IMR-90 (cell line): ENCODE results near the gene CD1D. TPM values are rescaled to one million over a fixed set of nuclear protein-coding genes. Genes with fewer than 3 reads are reported as not detected.

Source experiments
- ATAC-seq: fragments of 200-7000 bp; cut with Tn5 transposase; 2 replicates; pipeline ENCODE4 v1.9.1; 2020; ENCODE audit warnings: low read depth, mild to moderate bottlenecking, moderate library complexity
- BruUV-seq: library from RNA; stranded (reverse); fragments of 400-500 nt; replicated peaks from 2 replicates; lab custom pipeline; 2021; lab: Mats Ljungman, UMichigan
- CTCF ChIA-PET: fragments of 300-600 bp; formaldehyde crosslinking; extraction: SDS; loops from one replicate; lab custom pipeline; 2021; ENCODE audit warnings: antibody characterized with exemption; lab: Yijun Ruan, JAX
- POLR2A ChIA-PET: fragments of 300-600 bp; sonication (Branson Sonifier 250); formaldehyde crosslinking; loops from one replicate; lab custom pipeline; 2022; ENCODE audit warnings: antibody characterized with exemption; ENCODE audit not compliant: unreplicated experiment; lab: Charles Lee
- DNase-seq: peaks from one replicate; pipeline ENCODE4 v3.0.0; 2013
- H2AFZ ChIP-seq: replicated peaks from 2 replicates; pipeline ENCODE3; 2013; ENCODE audit warnings: low read length, mild to moderate bottlenecking; ENCODE audit not compliant: poor library complexity
- H2AK5ac ChIP-seq: 2 replicates; pipeline ENCODE4 v1.6.1; 2013; ENCODE audit warnings: low read depth, low read length, inconsistent platforms
- H2AK9ac ChIP-seq: replicated peaks from 2 replicates; pipeline ENCODE3; 2013; ENCODE audit warnings: mild to moderate bottlenecking, low read depth, low read length, moderate library complexity; ENCODE audit not compliant: poor library complexity
- H2BK120ac ChIP-seq: 2 replicates; pipeline ENCODE4 v1.6.1; 2013; ENCODE audit warnings: low read depth, low read length, inconsistent platforms
- H2BK15ac ChIP-seq: 3 replicates; pipeline ENCODE4 v1.6.1; 2013; ENCODE audit warnings: low read depth, low read length, inconsistent platforms
- H2BK20ac ChIP-seq: 2 replicates; pipeline ENCODE4 v1.6.1; 2013; ENCODE audit warnings: low read depth, mild to moderate bottlenecking, inconsistent platforms, low read length, moderate library complexity
- H2BK5ac ChIP-seq: 2 replicates; pipeline ENCODE4 v1.6.1; 2013; ENCODE audit warnings: mild to moderate bottlenecking, low read depth, low read length, inconsistent platforms; ENCODE audit not compliant: poor library complexity, severe bottlenecking
- H3K14ac ChIP-seq: replicated peaks from 2 replicates; pipeline ENCODE4 v1.6.1; 2013; ENCODE audit warnings: low read depth, low read length, inconsistent platforms
- H3K18ac ChIP-seq: 2 replicates; pipeline ENCODE4 v1.6.1; 2013; ENCODE audit warnings: low read depth, low read length, control low read depth
- H3K23ac ChIP-seq: 2 replicates; pipeline ENCODE4 v1.6.1; 2013; ENCODE audit warnings: low read depth, low read length, inconsistent platforms
- H3K27ac ChIP-seq: 2 replicates; pipeline ENCODE4 v1.5.1; 2013; ENCODE audit warnings: mild to moderate bottlenecking, control low read depth, low read length; ENCODE audit not compliant: insufficient read depth
- H3K27me3 ChIP-seq: 2 replicates; pipeline ENCODE4 v1.6.1; 2013; ENCODE audit warnings: low read length; ENCODE audit not compliant: control insufficient read depth, insufficient read depth
- H3K36me3 ChIP-seq: 2 replicates; pipeline ENCODE4 v1.6.1; 2013; ENCODE audit warnings: low read length, mixed read lengths; ENCODE audit not compliant: control insufficient read depth, insufficient read depth
- H3K4ac ChIP-seq: 2 replicates; pipeline ENCODE4 v1.6.1; 2013; ENCODE audit warnings: low read depth, low read length, inconsistent platforms
- H3K4me1 ChIP-seq: 2 replicates; pipeline ENCODE4 v1.6.1; 2013; ENCODE audit warnings: low read length, mixed read lengths; ENCODE audit not compliant: control insufficient read depth, insufficient read depth
- H3K4me2 ChIP-seq: 2 replicates; pipeline ENCODE4 v1.6.1; 2013; ENCODE audit warnings: low read depth, mild to moderate bottlenecking, control low read depth, low read length, moderate library complexity
- H3K4me3 ChIP-seq: 2 replicates; pipeline ENCODE4 v1.5.1; 2013; ENCODE audit warnings: low read depth, mild to moderate bottlenecking, control low read depth, low read length, moderate library complexity; ENCODE audit not compliant: insufficient read depth
- H3K56ac ChIP-seq: 2 replicates; pipeline ENCODE4 v1.6.1; 2013; ENCODE audit warnings: low read length, inconsistent platforms; ENCODE audit not compliant: insufficient read depth; ENCODE audit errors: extremely low read depth
- H3K79me1 ChIP-seq, 2 experiments: 2 replicates each; pipeline ENCODE4 v1.6.1; 2013; ENCODE audit warnings: low read length in 2 of 2, inconsistent platforms in 1 of 2, low read depth in 1 of 2
- H3K9ac ChIP-seq: 2 replicates; pipeline ENCODE4 v1.6.1; 2013; ENCODE audit warnings: low read depth, low read length, control low read depth
- H3K9me1 ChIP-seq: 2 replicates; pipeline ENCODE4 v1.6.1; 2013; ENCODE audit warnings: low read length, inconsistent platforms; ENCODE audit not compliant: insufficient read depth
- H3K9me3 ChIP-seq: 2 replicates; pipeline ENCODE4 v1.6.1; 2013; ENCODE audit warnings: low read length; ENCODE audit not compliant: control insufficient read depth, insufficient read depth
- H4K20me1 ChIP-seq: 2 replicates; pipeline ENCODE4 v1.6.1; 2013; ENCODE audit warnings: low read length, inconsistent platforms; ENCODE audit not compliant: insufficient read depth
- H4K5ac ChIP-seq: 2 replicates; pipeline ENCODE4 v1.6.1; 2013; ENCODE audit warnings: mild to moderate bottlenecking, low read depth, low read length, control low read depth
- H4K8ac ChIP-seq, 2 experiments: 2 replicates each; pipeline ENCODE4 v1.6.1; 2013; ENCODE audit warnings: low read depth in 2 of 2, low read length in 2 of 2, control low read depth in 1 of 2, inconsistent platforms in 1 of 2
- H4K91ac ChIP-seq: 2 replicates; pipeline ENCODE4 v1.6.1; 2013; ENCODE audit warnings: low read depth, low read length, inconsistent platforms; ENCODE audit not compliant: insufficient read depth
- BHLHE40 ChIP-seq: fragments of 150-350 bp; IDR thresholded peaks from 2 replicates; pipeline ENCODE4 v1.6.1; 2016; ENCODE audit warnings: mild to moderate bottlenecking, low read depth, low read length
- CEBPB ChIP-seq: IDR thresholded peaks from 2 replicates; pipeline ENCODE4 v1.6.1; 2012; ENCODE audit warnings: low read depth, low read length, improper control_type of control experiment
- CHD1 ChIP-seq: IDR thresholded peaks from 2 replicates; pipeline ENCODE4 v1.6.1; 2012; ENCODE audit warnings: low read depth, low read length, improper control_type of control experiment
- FOS ChIP-seq: fragments of 150-350 bp; IDR thresholded peaks from 2 replicates; pipeline ENCODE4 v1.6.1; 2016; ENCODE audit warnings: low read depth, low read length
- MAFK ChIP-seq: IDR thresholded peaks from 2 replicates; pipeline ENCODE4 v1.6.1; 2012; ENCODE audit warnings: low read depth, low read length, improper control_type of control experiment
- MAZ ChIP-seq: IDR thresholded peaks from 2 replicates; pipeline ENCODE4 v1.6.1; 2012; ENCODE audit warnings: low read depth, mild to moderate bottlenecking, low read length, improper control_type of control experiment, moderate library complexity, borderline replicate concordance
- MXI1 ChIP-seq: IDR thresholded peaks from 2 replicates; pipeline ENCODE4 v1.6.1; 2012; ENCODE audit warnings: low read depth, mild to moderate bottlenecking, low read length, moderate library complexity, borderline replicate concordance
- NFE2L2 ChIP-seq: fragments of 150-350 bp; IDR thresholded peaks from 2 replicates; pipeline ENCODE4 v1.6.1; 2016; ENCODE audit warnings: low read depth, mild to moderate bottlenecking, low read length
- POLR2A ChIP-seq: IDR thresholded peaks from 2 replicates; pipeline ENCODE4 v1.6.1; 2012; ENCODE audit warnings: mild to moderate bottlenecking, low read depth, low read length
- RCOR1 ChIP-seq: IDR thresholded peaks from 2 replicates; pipeline ENCODE4 v1.6.1; 2012; ENCODE audit warnings: mild to moderate bottlenecking, low read length, improper control_type of control experiment; ENCODE audit not compliant: insufficient replicate concordance
- RFX5 ChIP-seq: IDR thresholded peaks from 2 replicates; pipeline ENCODE4 v1.8.0; 2012; ENCODE audit warnings: low read depth, mild to moderate bottlenecking, low read length, moderate library complexity
- SMC3 ChIP-seq: fragments of 150-350 bp; IDR thresholded peaks from 2 replicates; pipeline ENCODE4 v1.6.1; 2016; ENCODE audit warnings: low read depth, mild to moderate bottlenecking, antibody characterized with exemption, low read length, moderate library complexity
- WGBS, 2 experiments: methylation state at CpG; one replicate each; pipeline versions ENCODE4 v1.1.5 to v1.1.7; 2013; ENCODE audit warnings: missing lambda C conversion rate in 2 of 2; ENCODE audit not compliant: insufficient read length in 1 of 2; ENCODE audit errors: extremely low coverage in 2 of 2; 5-methylcytosine and 5-hydroxymethylcytosine counted together
- dilution Hi-C: fragments of 300-500 bp; cut with HindIII; formaldehyde crosslinking; loops from one replicate; pipeline ENCODE4 v1.14.3; 2018; ENCODE audit warnings: low sequenced_read_pairs; ENCODE audit not compliant: unreplicated experiment
- in situ Hi-C: fragments of 300-500 bp; cut with MboI; formaldehyde crosslinking; loops from 3 replicates; pipeline ENCODE4 v1.14.3; 2019; ENCODE audit warnings: low sequenced_read_pairs, inconsistent platforms, mixed read lengths
- intact Hi-C: fragments of 100-400 bp; cut with micrococcal nuclease; formaldehyde crosslinking; loops from 2 replicates; pipeline ENCODE4 v1.10.0; 2022
- polyA plus RNA-seq, 3 experiments: library from polyadenylated mRNA; depleted of rRNA; stranded (reverse); fragments of >200 nt; gene quantifications; 2 replicates each; pipeline ENCODE4 v1.2.3, GENCODE V29; 2012; ENCODE audit warnings: low replicate concordance in 1 of 3
- total RNA-seq: library from RNA; depleted of rRNA; stranded (reverse); fragments of >200 nt; gene quantifications from 2 replicates; pipeline ENCODE4 v1.2.3, GENCODE V29; 2012
- TF ChIP-seq, protein P1 (sequence below): conservative IDR thresholded peaks from 2 replicates; pipeline ENCODE4 v1.5.1; 2012; ENCODE audit warnings: mild to moderate bottlenecking, low read depth, low read length, improper control_type of control experiment
- TF ChIP-seq, protein P2 (sequence below): fragments of 150-350 bp; IDR thresholded peaks from 2 replicates; pipeline ENCODE4 v1.6.1; 2016; ENCODE audit warnings: low read depth, mild to moderate bottlenecking, low read length, moderate library complexity, borderline replicate concordance
- TF ChIP-seq, protein P3 (sequence below): fragments of 150-350 bp; IDR thresholded peaks from 2 replicates; pipeline ENCODE4 v1.6.1; 2017; ENCODE audit warnings: mild to moderate bottlenecking, antibody characterized with exemption, low read length, low read depth

Gene CD1D
- total and polyA plus RNA-seq, 2 of the 4 experiments (the other 2 are of a cell fraction) = not detected

DNA sequence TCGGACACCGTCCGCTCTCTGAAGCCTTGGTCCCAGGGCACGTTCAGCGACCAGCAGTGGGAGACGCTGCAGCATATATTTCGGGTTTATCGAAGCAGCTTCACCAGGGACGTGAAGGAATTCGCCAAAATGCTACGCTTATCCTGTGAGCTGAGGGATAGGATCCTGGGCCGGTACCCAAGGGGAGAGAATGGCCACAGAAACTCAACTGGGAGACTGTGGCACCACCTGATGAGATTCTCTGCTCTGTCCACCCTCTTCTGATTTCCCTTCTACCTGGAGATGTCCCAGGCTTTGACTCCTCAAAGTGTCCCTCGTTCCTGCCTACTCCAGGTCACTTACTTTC, 855 bp downstream of the CD1D start:
- no peak for ATAC-seq
- H3K18ac ChIP-seq = no peak overlapping the region
- no peak overlapping the region for H3K56ac ChIP-seq
- H2BK120ac ChIP-seq = no peak overlapping the region
- H4K8ac ChIP-seq = no peak overlapping the region
- no peaks in the 10 kb centered on the region for H4K20me1 ChIP-seq
- in situ Hi-C loops (no loop called here), intact Hi-C loops (no loop called here), dilution Hi-C loops (no loop called here)
- H3K4me2 ChIP-seq = peak overlapping the region; percentile 82
- no TSS peak for BruUV-seq
- no peak overlapping the region for H2BK15ac ChIP-seq
- DNase-seq = no peak
- ChIA-PET POLR2A (no interaction called here), CTCF (no interaction called here)
- no peak overlapping the region for H3K27ac ChIP-seq
- 29% methylated on average over 6 of the region's 13 CpGs; no CpG with 5 or more reads in 1 of the 2 experiments for WGBS, 2 experiments
- no peak overlapping the region for H2BK5ac ChIP-seq
- peak overlapping the region; percentile 28 for H3K4me3 ChIP-seq
- no peak overlapping the region for H3K14ac ChIP-seq
- H3K9me3 ChIP-seq = no peaks in the 10 kb centered on the region
- H4K91ac ChIP-seq = no peak overlapping the region
- H2AK5ac ChIP-seq = no peak overlapping the region
- peaks cover 63% of the 10 kb centered on the region for H3K27me3 ChIP-seq
- TF ChIP-seq MAFK = no peak
- no peak for TF ChIP-seq MAZ
- no peak for TF ChIP-seq RCOR1
- no peak for TF ChIP-seq SMC3
- TF ChIP-seq, protein P1, sequence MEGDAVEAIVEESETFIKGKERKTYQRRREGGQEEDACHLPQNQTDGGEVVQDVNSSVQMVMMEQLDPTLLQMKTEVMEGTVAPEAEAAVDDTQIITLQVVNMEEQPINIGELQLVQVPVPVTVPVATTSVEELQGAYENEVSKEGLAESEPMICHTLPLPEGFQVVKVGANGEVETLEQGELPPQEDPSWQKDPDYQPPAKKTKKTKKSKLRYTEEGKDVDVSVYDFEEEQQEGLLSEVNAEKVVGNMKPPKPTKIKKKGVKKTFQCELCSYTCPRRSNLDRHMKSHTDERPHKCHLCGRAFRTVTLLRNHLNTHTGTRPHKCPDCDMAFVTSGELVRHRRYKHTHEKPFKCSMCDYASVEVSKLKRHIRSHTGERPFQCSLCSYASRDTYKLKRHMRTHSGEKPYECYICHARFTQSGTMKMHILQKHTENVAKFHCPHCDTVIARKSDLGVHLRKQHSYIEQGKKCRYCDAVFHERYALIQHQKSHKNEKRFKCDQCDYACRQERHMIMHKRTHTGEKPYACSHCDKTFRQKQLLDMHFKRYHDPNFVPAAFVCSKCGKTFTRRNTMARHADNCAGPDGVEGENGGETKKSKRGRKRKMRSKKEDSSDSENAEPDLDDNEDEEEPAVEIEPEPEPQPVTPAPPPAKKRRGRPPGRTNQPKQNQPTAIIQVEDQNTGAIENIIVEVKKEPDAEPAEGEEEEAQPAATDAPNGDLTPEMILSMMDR = no peak
- no peak for TF ChIP-seq CHD1
- TF ChIP-seq CEBPB = no peak
- TF ChIP-seq, protein P2, sequence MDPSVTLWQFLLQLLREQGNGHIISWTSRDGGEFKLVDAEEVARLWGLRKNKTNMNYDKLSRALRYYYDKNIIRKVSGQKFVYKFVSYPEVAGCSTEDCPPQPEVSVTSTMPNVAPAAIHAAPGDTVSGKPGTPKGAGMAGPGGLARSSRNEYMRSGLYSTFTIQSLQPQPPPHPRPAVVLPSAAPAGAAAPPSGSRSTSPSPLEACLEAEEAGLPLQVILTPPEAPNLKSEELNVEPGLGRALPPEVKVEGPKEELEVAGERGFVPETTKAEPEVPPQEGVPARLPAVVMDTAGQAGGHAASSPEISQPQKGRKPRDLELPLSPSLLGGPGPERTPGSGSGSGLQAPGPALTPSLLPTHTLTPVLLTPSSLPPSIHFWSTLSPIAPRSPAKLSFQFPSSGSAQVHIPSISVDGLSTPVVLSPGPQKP = no peak
- no peak for TF ChIP-seq NFE2L2
- TF ChIP-seq RFX5 = no peak
- TF ChIP-seq, protein P3, sequence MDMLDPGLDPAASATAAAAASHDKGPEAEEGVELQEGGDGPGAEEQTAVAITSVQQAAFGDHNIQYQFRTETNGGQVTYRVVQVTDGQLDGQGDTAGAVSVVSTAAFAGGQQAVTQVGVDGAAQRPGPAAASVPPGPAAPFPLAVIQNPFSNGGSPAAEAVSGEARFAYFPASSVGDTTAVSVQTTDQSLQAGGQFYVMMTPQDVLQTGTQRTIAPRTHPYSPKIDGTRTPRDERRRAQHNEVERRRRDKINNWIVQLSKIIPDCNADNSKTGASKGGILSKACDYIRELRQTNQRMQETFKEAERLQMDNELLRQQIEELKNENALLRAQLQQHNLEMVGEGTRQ = no peak
- TF ChIP-seq MXI1 = no peak
- TF ChIP-seq POLR2A = no peak
- TF ChIP-seq BHLHE40 = no peak
- TF ChIP-seq FOS = no peak
- H4K5ac ChIP-seq = no peak overlapping the region
- H2BK20ac ChIP-seq = no peak overlapping the region
- H3K9me1 ChIP-seq = peaks cover 3% of the 10 kb centered on the region; the same call in 1 of the 2 replicates
- no peak overlapping the region for H2AK9ac ChIP-seq
- H3K79me1 ChIP-seq = no peaks in the 10 kb centered on the region
- no peak overlapping the region for H3K23ac ChIP-seq
- H3K4me1 ChIP-seq = peaks cover under 1% of the 10 kb centered on the region; the same call in 1 of the 2 replicates
- H3K36me3 ChIP-seq = no peaks in the 10 kb centered on the region
- no peak overlapping the region for H3K4ac ChIP-seq
- no peak overlapping the region for H3K9ac ChIP-seq
- no peak overlapping the region for H2AFZ ChIP-seq
